Measurements from ENCODE around the gene TSPEAR.

The TSPEAR gene

GRCh38 chr21:44732263-44732662 is 20.9 kb upstream of the TSPEAR start:
- Histone ChIP-seq H3K36me3 (ENCODE audit: low read length) (no peaks in the 10 kb centered on the region), H3F3A (ENCODE audit: insufficient read depth) (no peaks in the 10 kb centered on the region), H3K79me2 (ENCODE audit: insufficient read depth, low read length) (no peaks in the 10 kb centered on the region), H3K9me2 (replicated peaks; ENCODE audit: insufficient read depth, low read length) (no peaks in the 10 kb centered on the region), H3K9ac (ENCODE audit: low read length) (no peak overlapping the region), H3K4me2 (ENCODE audit: low read depth, low read length, poor library complexity, severe bottlenecking) (no peak overlapping the region), H3K27me3 (ENCODE audit: low read length) (no peaks in the 10 kb centered on the region), H3K27ac (ENCODE audit: low read depth, low read length) (no peak overlapping the region), H3K9me3 (ENCODE audit: insufficient read depth, low read length) (no peaks in the 10 kb centered on the region), H2AFZ (ENCODE audit: low read depth, low read length, severe bottlenecking) (no peak overlapping the region), H3K4me3 (ENCODE audit: insufficient read depth, low read length, poor library complexity, severe bottlenecking) (no peak overlapping the region), H4K20me1 (ENCODE audit: low read depth, low read length) (no peaks in the 10 kb centered on the region)
- no peak for TF ChIP-seq CTCF (IDR thresholded peaks at IDR 0.05; ENCODE audit: insufficient read depth, low read length, poor library complexity, severe bottlenecking)
- no peak for TF ChIP-seq EZH2phosphoT487 (conservative IDR thresholded peaks at IDR 0.05; ENCODE audit: low read length)

GRCh38 chr21:44730951-44731579 is 19.7 kb upstream of the TSPEAR start:
- Histone ChIP-seq H3K9me2 (replicated peaks; ENCODE audit: insufficient read depth, low read length) (no peaks in the 10 kb centered on the region), H3K9me3 (ENCODE audit: insufficient read depth, low read length) (no peaks in the 10 kb centered on the region), H3K36me3 (ENCODE audit: low read length) (no peaks in the 10 kb centered on the region), H4K20me1 (ENCODE audit: low read depth, low read length) (no peaks in the 10 kb centered on the region), H3F3A (ENCODE audit: insufficient read depth) (no peaks in the 10 kb centered on the region), H2AFZ (ENCODE audit: low read depth, low read length, severe bottlenecking) (no peak overlapping the region), H3K79me2 (ENCODE audit: insufficient read depth, low read length) (no peaks in the 10 kb centered on the region), H3K27ac (ENCODE audit: low read depth, low read length) (no peak overlapping the region), H3K9ac (ENCODE audit: low read length) (no peak overlapping the region), H3K4me3 (ENCODE audit: insufficient read depth, low read length, poor library complexity, severe bottlenecking) (no peak overlapping the region), H3K4me2 (ENCODE audit: low read depth, low read length, poor library complexity, severe bottlenecking) (no peak overlapping the region), H3K27me3 (ENCODE audit: low read length) (no peaks in the 10 kb centered on the region)
- TF ChIP-seq EZH2phosphoT487 (conservative IDR thresholded peaks at IDR 0.05; ENCODE audit: low read length) (no peak), CTCF (IDR thresholded peaks at IDR 0.05; ENCODE audit: insufficient read depth, low read length, poor library complexity, severe bottlenecking) (no peak)

- H3K27ac ChIP-seq (ENCODE audit: low read depth, low read length) = no peak overlapping the region
These were observed 18.6 kb upstream of the TSPEAR start for GRCh38 chr21:44730028-44730395.

More at GRCh38 chr21:44730028-44730395, 18.6 kb upstream of the TSPEAR start:
- Histone ChIP-seq H3K9me2 (replicated peaks; ENCODE audit: insufficient read depth, low read length) (no peaks in the 10 kb centered on the region), H3K4me2 (ENCODE audit: low read depth, low read length, poor library complexity, severe bottlenecking) (no peak overlapping the region), H3K9ac (ENCODE audit: low read length) (no peak overlapping the region), H4K20me1 (ENCODE audit: low read depth, low read length) (no peaks in the 10 kb centered on the region), H3K27me3 (ENCODE audit: low read length) (no peaks in the 10 kb centered on the region), H3K9me3 (ENCODE audit: insufficient read depth, low read length) (no peaks in the 10 kb centered on the region), H2AFZ (ENCODE audit: low read depth, low read length, severe bottlenecking) (no peak overlapping the region), H3K79me2 (ENCODE audit: insufficient read depth, low read length) (no peaks in the 10 kb centered on the region), H3K4me3 (ENCODE audit: insufficient read depth, low read length, poor library complexity, severe bottlenecking) (no peak overlapping the region), H3F3A (ENCODE audit: insufficient read depth) (no peaks in the 10 kb centered on the region), H3K36me3 (ENCODE audit: low read length) (no peaks in the 10 kb centered on the region)
- TF ChIP-seq EZH2phosphoT487 (conservative IDR thresholded peaks at IDR 0.05; ENCODE audit: low read length) = no peak
- no peak for TF ChIP-seq CTCF (IDR thresholded peaks at IDR 0.05; ENCODE audit: insufficient read depth, low read length, poor library complexity, severe bottlenecking)

Data from SU-DHL-6 (cell line).